Epithelial cell of esophagus (primary cell): ENCODE measurements around the gene CFD.
A peak's percentile ranks its signal among the peaks of the same experiment; 100 is the strongest.
"Not testable (repeated sequence)": the region's sequence is repeated elsewhere in the genome, so short reads cannot be mapped to it uniquely, and the experiment has no call there.

Source experiments
- DNase-seq: peaks from one replicate; pipeline ENCODE4 v3.0.0; 2010; ENCODE audit warnings: low read depth
- H3K4me3 ChIP-seq: 2 replicates; pipeline ENCODE4 v1.5.1; 2011; ENCODE audit warnings: mild to moderate bottlenecking, low read length, control low read depth
- TF ChIP-seq, protein P1 (sequence below): IDR thresholded peaks from 2 replicates; pipeline ENCODE4 v1.5.1; 2011; ENCODE audit warnings: low read depth, mild to moderate bottlenecking, low read length, control low read depth, inconsistent platforms; ENCODE audit not compliant: insufficient read depth; ENCODE audit errors: missing control alignments

The CFD gene

DNA sequence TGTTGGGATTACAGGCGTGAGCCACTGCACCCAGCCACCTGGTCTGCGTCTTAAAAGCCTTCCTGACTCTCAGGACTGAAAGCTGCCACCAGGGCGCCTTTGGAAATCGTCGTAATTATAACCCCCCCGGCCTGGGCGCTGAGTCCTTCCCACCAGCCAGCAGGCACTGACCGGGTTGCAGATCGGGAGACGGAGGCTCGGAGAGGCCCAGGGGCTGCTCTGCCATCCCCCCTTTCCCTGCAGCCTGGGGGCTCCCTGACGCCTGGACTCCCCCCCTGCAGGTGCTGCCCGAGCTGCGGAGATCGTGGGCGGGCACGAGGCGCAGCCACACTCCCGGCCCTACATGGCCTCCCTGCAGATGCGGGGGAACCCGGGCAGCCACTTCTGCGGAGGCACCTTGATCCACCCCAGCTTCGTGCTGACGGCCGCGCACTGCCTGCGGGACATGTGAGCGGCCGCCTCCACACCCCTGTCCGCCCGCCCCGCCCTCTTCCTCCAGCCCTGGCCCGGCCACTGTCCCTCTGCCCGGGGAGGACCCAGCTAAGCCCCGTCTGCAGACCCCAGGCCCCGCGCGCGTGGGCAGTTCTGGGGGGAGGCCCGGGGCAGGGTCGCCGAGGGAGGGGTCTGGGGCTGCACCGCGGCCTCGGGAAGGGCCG is 16.2 kb upstream of the CFD start:
- TF ChIP-seq, protein P1, sequence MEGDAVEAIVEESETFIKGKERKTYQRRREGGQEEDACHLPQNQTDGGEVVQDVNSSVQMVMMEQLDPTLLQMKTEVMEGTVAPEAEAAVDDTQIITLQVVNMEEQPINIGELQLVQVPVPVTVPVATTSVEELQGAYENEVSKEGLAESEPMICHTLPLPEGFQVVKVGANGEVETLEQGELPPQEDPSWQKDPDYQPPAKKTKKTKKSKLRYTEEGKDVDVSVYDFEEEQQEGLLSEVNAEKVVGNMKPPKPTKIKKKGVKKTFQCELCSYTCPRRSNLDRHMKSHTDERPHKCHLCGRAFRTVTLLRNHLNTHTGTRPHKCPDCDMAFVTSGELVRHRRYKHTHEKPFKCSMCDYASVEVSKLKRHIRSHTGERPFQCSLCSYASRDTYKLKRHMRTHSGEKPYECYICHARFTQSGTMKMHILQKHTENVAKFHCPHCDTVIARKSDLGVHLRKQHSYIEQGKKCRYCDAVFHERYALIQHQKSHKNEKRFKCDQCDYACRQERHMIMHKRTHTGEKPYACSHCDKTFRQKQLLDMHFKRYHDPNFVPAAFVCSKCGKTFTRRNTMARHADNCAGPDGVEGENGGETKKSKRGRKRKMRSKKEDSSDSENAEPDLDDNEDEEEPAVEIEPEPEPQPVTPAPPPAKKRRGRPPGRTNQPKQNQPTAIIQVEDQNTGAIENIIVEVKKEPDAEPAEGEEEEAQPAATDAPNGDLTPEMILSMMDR = peak; percentile 9
- DNase-seq = peak; percentile 28
- no peak overlapping the region for H3K4me3 ChIP-seq

DNA sequence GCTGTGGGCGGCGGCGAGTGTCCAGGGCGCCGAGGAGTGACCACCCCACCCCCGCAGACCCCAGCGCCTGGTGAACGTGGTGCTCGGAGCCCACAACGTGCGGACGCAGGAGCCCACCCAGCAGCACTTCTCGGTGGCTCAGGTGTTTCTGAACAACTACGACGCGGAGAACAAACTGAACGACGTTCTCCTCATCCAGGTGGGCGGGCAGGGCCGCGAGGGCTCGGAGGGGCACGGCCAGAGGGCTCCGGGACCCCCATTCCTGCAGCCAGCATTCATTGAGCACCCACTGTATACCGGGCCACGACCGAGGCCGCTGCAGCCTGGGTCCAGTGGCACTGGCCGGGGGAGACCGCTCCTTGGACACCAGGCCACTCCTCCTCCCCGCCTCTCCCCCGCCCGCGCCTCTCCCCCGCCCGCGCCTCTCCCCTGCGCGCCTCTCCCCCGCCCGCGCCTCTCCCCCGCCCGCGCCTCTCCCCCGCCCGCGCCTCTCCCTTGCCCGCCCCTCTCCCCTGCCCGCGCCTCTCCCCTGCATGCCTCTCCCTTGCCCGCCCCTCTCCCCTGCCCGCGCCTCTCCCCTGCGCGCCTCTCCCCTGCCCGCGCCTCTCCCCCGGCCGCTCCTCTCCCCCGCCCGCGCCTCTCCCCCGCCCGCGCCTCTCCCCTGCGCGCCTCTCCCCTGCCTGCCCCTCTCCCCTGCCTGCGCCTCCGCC is 15.5 kb upstream of the CFD start:
- DNase-seq = no peak
- TF ChIP-seq, protein P1 = no peak
- H3K4me3 ChIP-seq = no peak overlapping the region

DNA sequence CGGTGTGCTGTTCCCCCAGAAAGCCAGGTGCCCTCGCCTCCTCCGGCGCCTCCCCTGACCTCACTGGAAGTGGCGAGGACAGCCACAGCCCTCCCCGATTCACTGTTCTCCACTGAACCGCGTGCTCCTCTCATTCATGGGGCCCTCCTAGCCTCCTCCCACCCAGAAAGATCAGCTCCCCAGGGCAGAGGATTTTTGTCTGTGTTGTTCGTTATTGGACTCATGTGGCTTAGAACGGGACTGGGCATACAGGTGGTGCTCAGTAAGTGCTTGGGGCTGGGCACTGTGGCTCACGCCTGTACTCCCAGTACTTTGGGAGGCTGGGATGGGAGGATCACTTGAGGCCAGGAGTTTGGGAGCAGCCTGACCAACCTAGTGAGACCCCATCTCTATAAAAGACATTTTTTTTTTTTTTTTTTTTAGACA is 14.9 kb upstream of the CFD start:
- TF ChIP-seq, protein P1 = no peak
- peak; percentile 20 for DNase-seq
- H3K4me3 ChIP-seq = no peak overlapping the region

DNA sequence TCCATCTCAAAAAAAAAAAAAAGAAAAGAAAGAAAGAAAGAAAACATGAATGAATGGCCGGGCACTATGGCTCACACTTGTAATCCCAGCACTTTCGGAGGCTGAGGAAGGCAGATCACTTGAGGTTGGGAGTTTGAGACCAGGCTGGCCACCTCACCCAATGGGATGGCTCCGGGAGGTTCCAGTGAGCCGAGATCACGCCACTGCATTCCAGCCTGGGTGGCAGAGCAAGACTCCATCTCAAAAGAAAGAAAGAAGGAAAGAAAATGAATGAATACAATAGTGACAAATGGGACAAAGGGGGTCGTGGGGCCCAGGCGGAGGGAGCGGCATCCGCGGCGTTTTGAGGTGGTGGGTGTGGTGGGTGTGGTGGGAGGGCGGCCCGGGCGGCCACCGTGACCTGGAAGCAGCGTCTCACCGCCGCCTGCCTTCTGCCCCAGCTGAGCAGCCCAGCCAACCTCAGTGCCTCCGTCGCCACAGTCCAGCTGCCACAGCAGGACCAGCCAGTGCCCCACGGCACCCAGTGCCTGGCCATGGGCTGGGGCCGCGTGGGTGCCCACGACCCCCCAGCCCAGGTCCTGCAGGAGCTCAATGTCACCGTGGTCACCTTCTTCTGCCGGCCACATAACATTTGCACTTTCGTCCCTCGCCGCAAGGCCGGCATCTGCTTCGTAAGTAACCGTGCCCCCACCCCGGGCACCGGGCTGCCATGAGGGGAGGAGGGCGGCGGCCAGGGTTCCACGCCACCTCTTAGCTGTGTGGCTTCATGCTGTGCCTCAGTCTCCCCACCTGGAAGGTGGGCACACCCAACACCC is 13.6 kb upstream of the CFD start:
- no peak for DNase-seq
- TF ChIP-seq, protein P1 = no peak
- H3K4me3 ChIP-seq = no peak overlapping the region

GRCh38 chr19:848386-848921 is 11.0 kb upstream of the CFD start:
- H3K4me3 ChIP-seq = no peak overlapping the region
- no peak for DNase-seq
- TF ChIP-seq, protein P1 = no peak

DNA sequence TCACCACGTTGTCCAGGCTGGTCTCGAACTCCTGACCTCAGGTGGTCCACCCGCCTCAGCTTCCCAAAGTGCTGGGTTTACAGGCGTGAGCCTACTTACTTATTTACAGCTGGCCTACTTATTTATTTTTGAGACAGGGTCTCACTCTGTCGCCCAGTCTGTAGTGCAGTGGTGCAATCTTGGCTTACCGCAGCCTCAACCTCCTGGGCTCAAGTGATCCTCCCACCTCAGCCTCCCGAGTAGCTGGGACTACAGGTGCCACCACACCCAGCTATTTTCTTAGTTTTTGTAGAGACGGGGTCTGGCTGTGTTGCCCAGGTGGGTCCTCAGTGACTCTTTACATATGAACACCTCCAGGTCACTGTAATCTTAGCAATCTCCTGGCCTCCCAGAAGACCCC is 10.3 kb upstream of the CFD start:
- not testable (repeated sequence) for H3K4me3 ChIP-seq, DNase-seq

DNA sequence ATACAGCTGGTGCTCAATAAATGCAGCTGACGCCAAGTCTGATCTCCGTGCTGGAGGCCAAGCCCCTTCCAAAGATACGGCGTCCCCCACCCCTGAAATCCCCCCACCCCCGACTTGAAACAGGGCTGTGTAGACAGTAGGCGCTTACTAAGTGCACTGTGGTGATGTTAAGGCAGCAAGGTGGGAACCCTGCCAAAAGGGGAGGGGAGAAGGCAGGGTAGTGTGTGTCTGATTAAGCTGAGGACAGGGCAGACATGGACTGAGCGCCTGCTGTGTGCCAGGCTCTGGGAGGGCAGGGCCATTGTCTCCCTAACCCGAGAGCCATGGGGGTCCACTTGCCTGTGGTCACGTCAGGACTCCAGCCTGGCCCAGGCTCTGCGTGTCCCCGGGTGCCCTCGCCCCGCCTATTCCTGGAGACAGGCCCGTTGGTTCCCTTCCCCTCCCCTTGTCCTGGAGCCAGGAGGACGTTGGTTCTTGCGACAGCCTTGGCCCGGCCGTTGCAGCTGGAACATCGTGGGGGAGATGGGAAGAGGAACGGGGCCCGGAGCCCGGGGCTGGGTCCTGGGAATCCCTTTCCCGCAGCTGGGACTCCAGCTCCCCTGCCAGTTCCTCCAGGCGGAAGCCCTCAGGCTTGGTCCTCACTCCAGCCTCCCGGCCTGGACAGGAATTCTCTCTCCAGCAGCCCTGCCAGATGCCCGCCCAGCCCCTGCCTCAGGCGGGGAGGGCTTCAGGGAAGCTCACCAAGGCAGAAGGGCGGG is 9.1 kb upstream of the CFD start:
- TF ChIP-seq, protein P1 = no peak
- H3K4me3 ChIP-seq = no peak overlapping the region
- DNase-seq = peak; percentile 33
